Gastrocnemius medialis (tissue), 4 donors: ENCODE results near the gene EFCAB6.

Experiments used
- POLR2A ChIP-seq, 2 donors: fragments of 450-650 bp; IDR thresholded peaks; one replicate each; pipeline ENCODE4 v1.6.1; 2017; ENCODE audit warnings: antibody characterized with exemption in 2 of 2, mild to moderate bottlenecking in 2 of 2, moderate library complexity in 2 of 2
- TF ChIP-seq, protein P1 (sequence below), 5 experiments: fragments of 450-650 bp in 3 of 5; fragments of 200-600 bp in 2 of 5; sonication (generic) in 2 of 5; IDR thresholded peaks in 4 of 5; conservative IDR thresholded peaks in 1 of 5; 1 replicate in 4 of 5; 2 replicates in 1 of 5; pipeline ENCODE4 v1.5.1; 2016 to 2019; ENCODE audit warnings: antibody characterized with exemption in 5 of 5, mild to moderate bottlenecking in 3 of 5, moderate library complexity in 3 of 5

DNA sequence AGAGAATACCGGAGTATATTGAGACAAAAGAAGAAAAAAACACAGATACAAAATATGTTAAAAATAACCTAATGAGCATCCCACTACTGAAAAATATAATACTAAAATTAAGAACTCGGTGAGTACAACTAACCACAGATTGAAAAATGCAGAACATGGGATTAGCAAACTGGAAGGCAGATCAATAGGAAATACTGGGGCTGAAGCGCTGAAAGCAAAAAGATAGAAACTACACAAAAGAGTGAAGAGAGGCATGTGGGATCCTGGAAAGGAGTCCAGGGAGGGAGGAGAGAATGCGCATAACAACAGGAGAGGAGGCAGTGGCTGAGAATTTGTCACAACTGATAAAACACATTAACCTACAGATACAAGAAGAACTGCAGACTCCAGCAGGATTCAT, 159.3 kb downstream of the EFCAB6 start:
- no peak for TF ChIP-seq POLR2A (IDR thresholded peaks at IDR 0.05)
- TF ChIP-seq, protein P1, sequence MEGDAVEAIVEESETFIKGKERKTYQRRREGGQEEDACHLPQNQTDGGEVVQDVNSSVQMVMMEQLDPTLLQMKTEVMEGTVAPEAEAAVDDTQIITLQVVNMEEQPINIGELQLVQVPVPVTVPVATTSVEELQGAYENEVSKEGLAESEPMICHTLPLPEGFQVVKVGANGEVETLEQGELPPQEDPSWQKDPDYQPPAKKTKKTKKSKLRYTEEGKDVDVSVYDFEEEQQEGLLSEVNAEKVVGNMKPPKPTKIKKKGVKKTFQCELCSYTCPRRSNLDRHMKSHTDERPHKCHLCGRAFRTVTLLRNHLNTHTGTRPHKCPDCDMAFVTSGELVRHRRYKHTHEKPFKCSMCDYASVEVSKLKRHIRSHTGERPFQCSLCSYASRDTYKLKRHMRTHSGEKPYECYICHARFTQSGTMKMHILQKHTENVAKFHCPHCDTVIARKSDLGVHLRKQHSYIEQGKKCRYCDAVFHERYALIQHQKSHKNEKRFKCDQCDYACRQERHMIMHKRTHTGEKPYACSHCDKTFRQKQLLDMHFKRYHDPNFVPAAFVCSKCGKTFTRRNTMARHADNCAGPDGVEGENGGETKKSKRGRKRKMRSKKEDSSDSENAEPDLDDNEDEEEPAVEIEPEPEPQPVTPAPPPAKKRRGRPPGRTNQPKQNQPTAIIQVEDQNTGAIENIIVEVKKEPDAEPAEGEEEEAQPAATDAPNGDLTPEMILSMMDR (IDR thresholded peaks at IDR 0.05 in 4 of 5, conservative IDR thresholded peaks at IDR 0.05 in 1 of 5) = no peak
